Neural cell (in vitro differentiated cells): Measurements from ENCODE around the gene ZSCAN5A.

ENCODE experiments used
- EP300 ChIP-seq: fragments of 450-650 bp; conservative IDR thresholded peaks from 2 replicates; pipeline ENCODE4 v1.6.1; 2014; ENCODE audit warnings: antibody characterized with exemption, mild to moderate bottlenecking, moderate library complexity; ENCODE audit not compliant: poor library complexity, severe bottlenecking
- EZH2 ChIP-seq: fragments of 200-600, 300-800 bp; shearing (Covaris generic), sonication (generic); IDR thresholded peaks from 2 replicates; pipeline ENCODE4 v1.6.1; 2014; ENCODE audit warnings: antibody characterized with exemption, low read length, borderline replicate concordance, mild to moderate bottlenecking; ENCODE audit not compliant: insufficient read depth, poor library complexity, severe bottlenecking
- POLR2AphosphoS5 ChIP-seq: IDR thresholded peaks from 2 replicates; pipeline ENCODE4 v1.6.1; 2012
- TF ChIP-seq, protein P1 (sequence below): fragments of 450-650 bp; IDR thresholded peaks from 2 replicates; pipeline ENCODE4 v1.5.1; 2014; ENCODE audit warnings: antibody characterized with exemption, mild to moderate bottlenecking, moderate library complexity; ENCODE audit not compliant: poor library complexity, severe bottlenecking

DNA sequence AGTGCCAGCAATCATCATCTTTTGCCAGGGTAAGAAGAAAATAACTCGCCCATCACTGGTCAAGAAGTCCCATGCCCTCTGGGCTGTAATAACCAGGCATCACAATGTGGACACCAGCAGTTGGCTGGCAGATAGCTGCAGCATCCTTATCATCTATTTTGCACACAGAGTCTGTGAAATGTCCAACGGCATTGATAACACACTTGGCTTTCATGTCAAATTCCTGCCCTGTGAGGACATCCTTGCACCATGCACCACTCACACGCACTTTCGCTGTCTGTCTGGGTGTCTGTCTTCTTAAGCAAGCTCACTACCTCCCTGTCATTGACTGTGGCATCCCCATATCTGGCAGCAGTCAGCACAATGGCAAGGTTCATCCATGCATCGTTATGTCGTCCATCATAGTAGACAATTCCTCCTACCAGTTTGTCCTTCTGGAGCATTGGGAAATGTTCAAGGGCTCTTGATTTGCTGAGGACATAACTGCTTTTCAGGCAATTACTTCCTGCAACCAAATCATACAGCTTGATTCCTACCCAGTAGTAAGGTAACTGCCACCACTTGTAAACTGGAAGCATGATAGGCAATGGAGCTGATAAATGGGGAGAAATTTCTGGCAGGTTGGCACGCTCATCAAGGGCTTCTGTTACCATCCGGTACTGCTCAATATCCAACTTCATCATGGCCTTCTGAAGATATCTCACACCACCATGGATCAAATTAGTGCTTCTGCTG, 6.8 kb upstream of the ZSCAN5A start:
- no peak for TF ChIP-seq EP300
- TF ChIP-seq, protein P1, sequence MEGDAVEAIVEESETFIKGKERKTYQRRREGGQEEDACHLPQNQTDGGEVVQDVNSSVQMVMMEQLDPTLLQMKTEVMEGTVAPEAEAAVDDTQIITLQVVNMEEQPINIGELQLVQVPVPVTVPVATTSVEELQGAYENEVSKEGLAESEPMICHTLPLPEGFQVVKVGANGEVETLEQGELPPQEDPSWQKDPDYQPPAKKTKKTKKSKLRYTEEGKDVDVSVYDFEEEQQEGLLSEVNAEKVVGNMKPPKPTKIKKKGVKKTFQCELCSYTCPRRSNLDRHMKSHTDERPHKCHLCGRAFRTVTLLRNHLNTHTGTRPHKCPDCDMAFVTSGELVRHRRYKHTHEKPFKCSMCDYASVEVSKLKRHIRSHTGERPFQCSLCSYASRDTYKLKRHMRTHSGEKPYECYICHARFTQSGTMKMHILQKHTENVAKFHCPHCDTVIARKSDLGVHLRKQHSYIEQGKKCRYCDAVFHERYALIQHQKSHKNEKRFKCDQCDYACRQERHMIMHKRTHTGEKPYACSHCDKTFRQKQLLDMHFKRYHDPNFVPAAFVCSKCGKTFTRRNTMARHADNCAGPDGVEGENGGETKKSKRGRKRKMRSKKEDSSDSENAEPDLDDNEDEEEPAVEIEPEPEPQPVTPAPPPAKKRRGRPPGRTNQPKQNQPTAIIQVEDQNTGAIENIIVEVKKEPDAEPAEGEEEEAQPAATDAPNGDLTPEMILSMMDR = no peak
- TF ChIP-seq EZH2 = no peak
- TF ChIP-seq POLR2AphosphoS5 = no peak
